GM12891 (cell line): ENCODE data around the gene EEF1AKMT2.

Experiments
- POLR2A ChIP-seq: IDR thresholded peaks from 2 replicates; pipeline ENCODE4 v1.6.1; 2011; ENCODE audit warnings: low read depth, low read length, control low read depth
- POLR2AphosphoS5 ChIP-seq: IDR thresholded peaks from 2 replicates; pipeline ENCODE4 v1.6.1; 2011; ENCODE audit warnings: low read depth, low read length, control low read depth
- TAF1 ChIP-seq: IDR thresholded peaks from 2 replicates; pipeline ENCODE4 v1.6.1; 2011; ENCODE audit warnings: low read depth, low read length, control low read depth

GRCh38 chr10:124743191-124744101 is 48.2 kb downstream of the EEF1AKMT2 start:
- no peak for TF ChIP-seq TAF1
- no peak for TF ChIP-seq POLR2A
- no peak for TF ChIP-seq POLR2AphosphoS5
